Adrenal gland (tissue), 12 donors: ENCODE results near the gene COL17A1. TPM values are rescaled to one million over a fixed set of nuclear protein-coding genes. Genes with fewer than 3 reads are reported as not detected.

Experiments
- DNase-seq, 7 donors: peaks; one replicate each; pipeline ENCODE4 v3.0.0-alpha.2; 2019 to 2020
- H3K27ac ChIP-seq, 5 donors: fragments of 200-600 bp; sonication (generic) in 4 of 5; 1 replicate in 3 of 5; 2 replicates in 2 of 5; pipeline versions ENCODE4 v1.5.1 to v1.8.0; 2016 to 2020; ENCODE audit warnings: mild to moderate bottlenecking in 1 of 5
- H3K27me3 ChIP-seq: fragments of 200-600 bp; 2 replicates; pipeline ENCODE4 v1.8.0; 2021
- H3K36me3 ChIP-seq, 2 donors: fragments of 200-600 bp; replicated peaks in 1 of 2; 1 replicate in 1 of 2; 2 replicates in 1 of 2; pipeline versions ENCODE4 v1.5.1 to v1.8.0; 2018 to 2022
- H3K4me1 ChIP-seq, 2 donors: fragments of 200-600 bp; replicated peaks in 1 of 2; 1 replicate in 1 of 2; 2 replicates in 1 of 2; pipeline versions ENCODE4 v1.5.1 to v1.8.0; 2018 to 2021
- H3K4me3 ChIP-seq, 4 donors: fragments of 200-600 bp; sonication (generic) in 3 of 4; one replicate each; pipeline ENCODE4 v1.5.1; 2016 to 2018
- H3K9me3 ChIP-seq, 3 donors: fragments of 200-600 bp; sonication (generic) in 1 of 3; replicated peaks in 1 of 3; 1 replicate in 2 of 3; 2 replicates in 1 of 3; pipeline versions ENCODE4 v1.5.1 to v1.8.0; 2016 to 2021
- POLR2A ChIP-seq, 2 donors: fragments of 450-650 bp; IDR thresholded peaks; one replicate each; pipeline ENCODE4 v1.6.1; 2017; ENCODE audit warnings: antibody characterized with exemption in 2 of 2, mild to moderate bottlenecking in 2 of 2, moderate library complexity in 1 of 2
- WGBS, 4 donors: extraction: QIAGEN DNeasy Blood & Tissue Kit in 2 of 4; methylation state at CpG; one replicate each; pipeline versions ENCODE4 v1.1.5 to v1.1.7; 2013 to 2017; 5-methylcytosine and 5-hydroxymethylcytosine counted together
- intact Hi-C, 2 donors: fragments of 100-400 bp; cut with DNase I; formaldehyde crosslinking; loops; one replicate each; pipeline versions ENCODE4 v1.14.1 to v1.15.0; 2022 to 2023
- polyA plus RNA-seq, 3 donors: library from polyadenylated mRNA; stranded (reverse); fragments of 200-250 nt in 2 of 3; fragments of 350-450 nt in 1 of 3; fragmentation: Illumina TruSeq in 1 of 3; extraction: RNeasy Lipid Tissue Mini Kit (QIAGEN cat#74804) in 1 of 3; gene quantifications; one replicate each; pipeline ENCODE4 v1.2.3, GENCODE V29; 2013 to 2014
- total RNA-seq, 9 donors: library from RNA; depleted of rRNA in 4 of 9; stranded (reverse); fragments of >200 nt in 4 of 9; fragments of 120-200 nt in 1 of 9; fragmentation: NEBNext Ultra II Directional in 1 of 9; extraction: Animal tissue kit (Norgen Biotek cat#: 25700) in 1 of 9; gene quantifications; one replicate each; pipeline versions ENCODE4 v1.1.0 to v1.2.4, GENCODE V29; 2013 to 2023
- TF ChIP-seq, protein P1 (sequence below), 6 experiments: fragments of 450-650 bp in 4 of 6; fragments of 200-600 bp in 2 of 6; sonication (generic) in 1 of 6; IDR thresholded peaks; 1 replicate in 5 of 6; 2 replicates in 1 of 6; pipeline versions ENCODE4 v1.5.1 to v1.8.0; 2016 to 2021; ENCODE audit warnings: antibody characterized with exemption in 6 of 6, mild to moderate bottlenecking in 2 of 6, moderate library complexity in 1 of 6
- donor health status: healthy with polysubstance abuse.
- donor health status: Bipolar disorder and iron deficiency.
- donor health status: DM: yes; HTN: yes; CAD: no.
- donor health status: DM: no; HTN: no; CAD: no.
- donor health status: DM: no; HTN: no; CAD: no.
- donor health status: DM: yes; HTN: yes; CAD: no.

Gene COL17A1
- total and polyA plus RNA-seq, 12 donors = 0.11 to 2.2 (median 0.36) TPM; not detected in 4

DNA sequence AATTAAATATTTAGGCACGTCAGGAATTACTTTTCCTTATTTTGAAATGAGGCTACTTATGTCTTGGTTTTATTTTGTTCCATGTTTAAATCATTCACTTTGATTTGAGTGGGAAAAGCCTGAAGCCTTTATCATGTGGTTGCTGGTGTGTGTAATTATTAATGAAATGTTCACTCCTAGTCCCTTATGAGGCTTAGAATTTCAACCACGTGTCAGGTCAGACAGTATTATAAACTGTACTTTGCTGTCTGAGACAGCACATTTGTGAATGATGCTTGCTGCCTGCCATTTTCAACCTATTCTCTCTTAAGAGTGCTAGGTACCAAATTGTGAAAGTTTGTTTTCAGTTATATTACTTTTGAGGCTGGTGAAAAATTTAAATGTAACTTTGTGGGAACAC lies 58.9 kb downstream of the COL17A1 start:
- 71 to 81% (median 73%) methylated on average over 2 of the region's 2 CpGs for whole genome bisulfite sequencing, 4 donors
- Histone ChIP-seq H3K9me3 (no peaks in the 10 kb centered on the region), H3K4me3 (no peak overlapping the region), H3K4me1 (no peaks in the 10 kb centered on the region), H3K27me3 (no peaks in the 10 kb centered on the region), H3K27ac (no peak overlapping the region), H3K36me3 (peaks cover 0 to 52% of the 10 kb centered on the region in 2 donors)
- intact Hi-C loops = no loop called here
- no peak for DNase-seq
- TF ChIP-seq, protein P1, sequence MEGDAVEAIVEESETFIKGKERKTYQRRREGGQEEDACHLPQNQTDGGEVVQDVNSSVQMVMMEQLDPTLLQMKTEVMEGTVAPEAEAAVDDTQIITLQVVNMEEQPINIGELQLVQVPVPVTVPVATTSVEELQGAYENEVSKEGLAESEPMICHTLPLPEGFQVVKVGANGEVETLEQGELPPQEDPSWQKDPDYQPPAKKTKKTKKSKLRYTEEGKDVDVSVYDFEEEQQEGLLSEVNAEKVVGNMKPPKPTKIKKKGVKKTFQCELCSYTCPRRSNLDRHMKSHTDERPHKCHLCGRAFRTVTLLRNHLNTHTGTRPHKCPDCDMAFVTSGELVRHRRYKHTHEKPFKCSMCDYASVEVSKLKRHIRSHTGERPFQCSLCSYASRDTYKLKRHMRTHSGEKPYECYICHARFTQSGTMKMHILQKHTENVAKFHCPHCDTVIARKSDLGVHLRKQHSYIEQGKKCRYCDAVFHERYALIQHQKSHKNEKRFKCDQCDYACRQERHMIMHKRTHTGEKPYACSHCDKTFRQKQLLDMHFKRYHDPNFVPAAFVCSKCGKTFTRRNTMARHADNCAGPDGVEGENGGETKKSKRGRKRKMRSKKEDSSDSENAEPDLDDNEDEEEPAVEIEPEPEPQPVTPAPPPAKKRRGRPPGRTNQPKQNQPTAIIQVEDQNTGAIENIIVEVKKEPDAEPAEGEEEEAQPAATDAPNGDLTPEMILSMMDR (IDR thresholded peaks at IDR 0.05) = no peak
- TF ChIP-seq POLR2A (IDR thresholded peaks at IDR 0.05) = no peak

DNA sequence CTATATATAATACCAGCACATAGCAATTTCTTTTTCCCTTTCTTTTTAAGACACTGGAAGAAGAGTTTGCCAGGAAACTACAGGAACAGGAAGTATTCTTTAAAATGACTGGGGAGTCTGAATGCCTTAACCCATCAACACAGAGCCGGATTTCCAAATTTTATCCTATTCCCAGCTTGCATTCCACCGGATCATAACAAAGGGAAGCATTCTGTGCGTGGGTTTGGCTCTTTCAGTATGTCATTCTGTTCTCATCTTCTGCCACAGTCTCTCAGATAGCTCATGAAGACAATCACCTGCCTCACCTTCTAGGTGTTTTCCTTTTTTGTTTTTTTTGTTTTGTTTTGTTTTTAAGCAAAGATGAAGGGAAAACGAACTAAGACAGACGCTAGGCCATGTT lies 60.2 kb downstream of the COL17A1 start:
- intact Hi-C loops = no loop called here
- Histone ChIP-seq H3K9me3 (no peaks in the 10 kb centered on the region), H3K4me1 (no peaks in the 10 kb centered on the region), H3K4me3 (no peak overlapping the region), H3K36me3 (peaks cover 0 to 64% of the 10 kb centered on the region in 2 donors), H3K27me3 (no peaks in the 10 kb centered on the region), H3K27ac (no peak overlapping the region)
- no peak for DNase-seq
- TF ChIP-seq, protein P1 (IDR thresholded peaks at IDR 0.05) = no peak
- no peak for TF ChIP-seq POLR2A (IDR thresholded peaks at IDR 0.05)
- 77 to 84% (median 82%) methylated on average over 5 of the region's 5 CpGs for WGBS, 4 donors

DNA sequence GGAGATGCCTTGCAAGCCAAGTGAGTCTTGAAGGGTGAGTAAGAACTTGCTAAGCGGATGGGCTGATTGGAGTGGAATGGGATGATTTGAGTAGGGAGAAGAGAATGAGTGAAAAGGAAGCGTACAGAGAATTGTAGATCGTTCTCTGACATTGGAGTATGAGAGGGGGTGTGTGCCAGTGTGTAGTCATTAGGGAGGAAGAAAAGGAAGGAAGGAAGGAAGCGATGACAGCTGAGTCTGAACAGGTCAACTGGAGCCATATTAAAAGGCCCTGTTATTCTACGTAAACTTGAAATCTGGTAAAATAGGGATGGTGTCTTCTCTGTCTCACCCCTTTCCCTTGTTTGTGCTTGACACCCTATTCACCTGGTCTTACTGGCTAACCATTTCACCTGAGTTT lies 63.7 kb downstream of the COL17A1 start:
- no peaks in the 10 kb centered on the region for H3K27me3 ChIP-seq
- no peak overlapping the region for H3K27ac ChIP-seq
- no peak for DNase-seq
- peaks cover 0 to 67% of the 10 kb centered on the region in 2 donors for H3K36me3 ChIP-seq
- WGBS, 4 donors = 90 to 98% (median 94%) methylated on average over 5 of the region's 5 CpGs
- TF ChIP-seq, protein P1 (IDR thresholded peaks at IDR 0.05) = no peak
- TF ChIP-seq POLR2A (IDR thresholded peaks at IDR 0.05) = no peak
- H3K4me1 ChIP-seq = no peaks in the 10 kb centered on the region
- H3K9me3 ChIP-seq = no peaks in the 10 kb centered on the region
- no peak overlapping the region for H3K4me3 ChIP-seq
- intact Hi-C loops = no loop called here

DNA sequence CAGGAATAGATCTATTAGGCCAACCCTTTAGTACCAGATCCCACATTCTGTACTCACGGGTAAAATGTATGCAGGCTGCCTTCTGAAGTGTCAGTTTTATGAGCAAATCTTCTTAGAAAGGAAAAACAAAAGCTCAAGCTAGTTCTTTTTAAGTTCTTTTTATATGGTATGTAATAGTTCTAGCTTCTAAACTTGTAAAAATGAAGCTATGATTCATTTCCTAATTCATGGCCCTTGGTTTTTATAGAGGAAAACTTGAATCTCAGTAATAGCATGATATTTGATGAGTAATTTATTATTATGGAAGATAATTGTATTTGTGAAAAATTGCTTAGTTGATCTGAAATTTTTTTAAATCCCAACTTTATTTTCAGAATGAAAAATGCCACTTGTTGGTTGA lies 64.4 kb downstream of the COL17A1 start:
- Histone ChIP-seq H3K36me3 (peaks cover 0 to 64% of the 10 kb centered on the region in 2 donors), H3K9me3 (no peaks in the 10 kb centered on the region), H3K27me3 (no peaks in the 10 kb centered on the region), H3K4me3 (no peak overlapping the region), H3K4me1 (no peaks in the 10 kb centered on the region), H3K27ac (no peak overlapping the region)
- TF ChIP-seq, protein P1 (IDR thresholded peaks at IDR 0.05) = no peak
- no peak for TF ChIP-seq POLR2A (IDR thresholded peaks at IDR 0.05)
- WGBS, 4 donors = 95 to 97% (median 96%) methylated on average over 1 of the region's 1 CpG
- DNase-seq = no peak
- intact Hi-C loops = no loop called here
